Measurements from ENCODE around the gene NELFE. TPM values are rescaled to one million over a fixed set of nuclear protein-coding genes. Genes with fewer than 3 reads are reported as not detected.

Gene NELFE
- total RNA-seq, 2 experiments from 2014 or later: 61.3 to 62.5 TPM

DNA sequence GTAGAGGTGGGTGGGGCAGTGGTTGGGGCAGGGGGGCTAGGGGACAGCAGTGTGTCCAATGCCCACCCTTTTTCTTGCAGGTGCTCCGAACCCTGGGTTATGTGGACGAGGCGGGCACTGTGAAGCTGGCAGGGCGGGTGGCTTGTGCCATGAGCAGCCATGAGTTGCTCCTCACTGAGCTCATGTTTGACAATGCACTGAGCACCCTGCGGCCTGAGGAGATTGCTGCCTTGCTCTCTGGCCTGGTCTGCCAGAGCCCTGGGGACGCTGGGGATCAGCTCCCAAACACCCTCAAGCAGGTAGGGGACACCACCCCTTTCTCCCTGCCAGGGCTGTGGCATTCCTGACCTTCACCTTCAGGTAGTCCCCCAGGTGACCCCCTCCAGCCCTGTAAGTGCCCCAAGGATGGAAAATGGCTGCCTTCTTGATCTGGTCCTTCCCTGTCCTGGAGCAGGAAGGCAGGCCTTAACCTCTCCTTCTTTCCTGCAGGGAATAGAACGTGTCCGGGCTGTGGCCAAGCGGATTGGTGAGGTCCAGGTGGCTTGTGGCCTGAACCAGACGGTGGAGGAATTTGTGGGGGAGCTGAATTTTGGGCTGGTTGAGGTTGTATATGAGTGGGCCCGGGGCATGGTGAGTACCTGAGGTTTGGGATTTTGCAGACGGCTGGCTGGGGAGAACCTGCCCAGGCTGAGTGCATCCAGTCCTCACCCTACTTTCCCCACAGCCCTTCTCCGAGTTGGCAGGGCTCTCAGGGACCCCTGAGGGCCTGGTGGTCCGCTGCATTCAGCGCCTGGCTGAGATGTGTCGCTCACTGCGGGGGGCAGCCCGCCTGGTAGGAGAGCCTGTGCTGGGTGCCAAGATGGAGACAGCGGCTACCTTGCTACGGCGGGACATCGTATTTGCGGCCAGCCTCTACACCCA, 10.3 kb upstream of the NELFE start:
- POLR2A ChIA-PET: interaction anchor here (1.4 to 7.5 kb wide), 2 partner anchors 11 to 317 kb away, joined by 4 to 91 read pairs; partner anchors contain the start of genes NELFE and SKIC2
- peak overlapping the region; percentile 99 for H3K27ac Mint-ChIP-seq
- peak; percentile 28 for DNase-seq
- no peaks in the 10 kb centered on the region for H3K27me3 Mint-ChIP-seq
- H3K9me3 Mint-ChIP-seq: no peaks in the 10 kb centered on the region
- peaks cover 25% of the 10 kb centered on the region for H3K4me1 Mint-ChIP-seq
- no peak for ATAC-seq (ENCODE audit: low read depth)
- H3K36me3 Mint-ChIP-seq: peaks cover 20% of the 10 kb centered on the region
- H3K4me3 Mint-ChIP-seq: no peak overlapping the region

DNA sequence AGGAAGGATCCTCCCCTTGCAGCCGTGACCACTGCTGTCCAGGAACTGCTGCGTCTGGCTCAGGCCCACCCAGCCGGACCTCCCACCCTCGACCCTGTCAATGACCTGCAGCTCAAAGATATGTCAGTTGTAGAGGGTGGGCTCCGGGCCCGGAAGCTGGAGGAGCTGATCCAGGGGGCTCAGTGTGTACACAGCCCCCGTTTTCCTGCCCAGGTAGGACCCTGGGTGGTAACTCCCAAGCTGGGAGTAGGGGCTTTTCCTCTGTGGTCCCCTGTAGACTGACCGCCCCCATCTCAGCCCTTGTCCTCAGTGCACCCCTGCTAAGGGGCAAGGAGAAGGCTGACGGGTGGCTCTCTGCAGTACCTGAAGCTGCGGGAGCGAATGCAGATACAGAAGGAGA, 9.6 kb upstream of the NELFE start:
- Mint-ChIP-seq H3K9me3 (no peaks in the 10 kb centered on the region), H3K36me3 (peaks cover 24% of the 10 kb centered on the region), H3K27me3 (no peaks in the 10 kb centered on the region), H3K27ac (no peak overlapping the region), H3K4me1 (peaks cover 23% of the 10 kb centered on the region), H3K4me3 (no peak overlapping the region)
- ATAC-seq (ENCODE audit: low read depth) (no peak), DNase-seq (peak; percentile 21)
- POLR2A ChIA-PET: interaction anchor here (7.5 kb wide), 1 partner anchor 10 kb away, joined by 91 read pairs; the partner anchor contains the start of genes NELFE and SKIC2

DNA sequence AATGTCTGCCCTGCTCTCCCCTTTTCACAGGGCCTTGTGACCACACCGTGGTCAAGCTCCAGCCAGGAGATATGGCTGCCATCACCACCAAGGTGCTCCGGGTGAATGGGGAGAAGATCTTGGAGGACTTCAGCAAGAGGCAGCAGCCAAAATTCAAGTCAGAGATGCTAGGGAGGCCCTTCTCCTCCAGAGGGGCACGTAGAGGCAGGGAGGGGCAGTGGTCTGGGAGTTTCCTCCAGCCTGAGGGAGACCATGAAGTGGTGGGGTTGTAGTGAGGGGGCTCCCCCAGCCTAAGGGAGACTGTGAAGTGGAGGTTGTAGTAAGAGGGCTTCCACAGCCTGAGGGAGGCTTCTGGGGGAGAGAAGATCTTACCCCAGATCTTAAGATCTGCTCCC, 9.2 kb upstream of the NELFE start:
- POLR2A ChIA-PET: interaction anchor here (7.5 kb wide), 1 partner anchor 9 kb away, joined by 91 read pairs; the partner anchor contains the start of genes NELFE and SKIC2
- Mint-ChIP-seq H3K27ac (peak overlapping the region; percentile 22), H3K4me3 (no peak overlapping the region), H3K36me3 (peaks cover 28% of the 10 kb centered on the region), H3K9me3 (no peaks in the 10 kb centered on the region), H3K4me1 (peaks cover 19% of the 10 kb centered on the region), H3K27me3 (no peaks in the 10 kb centered on the region)
- no peak for DNase-seq
- ATAC-seq (ENCODE audit: low read depth): no peak

DNA sequence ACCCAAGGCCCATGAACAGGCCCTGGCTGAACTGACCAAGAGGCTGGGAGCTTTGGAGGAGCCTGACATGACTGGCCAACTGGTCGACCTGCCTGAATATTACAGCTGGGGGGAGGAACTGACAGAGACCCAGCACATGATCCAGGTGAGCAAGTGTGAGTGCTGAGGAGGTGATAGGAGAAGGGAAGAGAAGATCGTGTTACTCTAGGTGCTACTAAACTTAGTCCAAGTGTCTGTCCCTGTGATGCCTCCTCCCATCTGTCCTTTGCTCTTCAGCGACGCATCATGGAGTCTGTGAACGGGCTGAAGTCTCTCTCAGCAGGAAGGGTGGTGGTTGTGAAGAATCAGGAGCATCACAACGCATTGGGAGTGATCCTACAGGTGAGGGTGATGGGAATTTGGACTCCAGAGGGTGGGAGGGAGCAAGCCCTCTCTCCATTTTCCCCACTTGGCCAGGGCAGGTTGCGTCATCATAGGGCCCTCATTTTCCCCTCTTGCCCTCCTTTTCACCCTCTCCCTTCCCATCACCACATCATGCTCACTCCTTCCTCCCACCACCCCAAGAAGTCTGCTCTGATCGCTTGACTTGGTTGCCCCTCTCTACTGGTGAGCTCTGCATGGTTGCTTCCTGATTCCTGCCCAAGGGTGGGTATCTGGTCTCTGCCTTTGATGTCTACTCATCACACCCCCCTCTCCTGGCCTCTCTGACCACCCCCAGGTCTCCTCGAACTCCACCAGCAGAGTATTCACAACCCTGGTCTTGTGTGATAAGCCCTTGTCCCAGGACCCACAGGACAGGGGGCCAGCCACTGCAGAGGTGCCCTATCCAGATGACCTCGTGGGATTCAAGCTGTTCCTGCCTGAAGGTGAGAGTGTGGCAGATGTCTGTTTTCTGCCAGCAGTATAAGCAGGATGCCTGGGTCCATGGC, 8.5 kb upstream of the NELFE start:
- no peaks in the 10 kb centered on the region for H3K27me3 Mint-ChIP-seq
- peaks cover 28% of the 10 kb centered on the region for H3K36me3 Mint-ChIP-seq
- peak overlapping the region; percentile 22 for H3K27ac Mint-ChIP-seq
- DNase-seq (no peak), ATAC-seq (ENCODE audit: low read depth) (no peak)
- no peaks in the 10 kb centered on the region for H3K9me3 Mint-ChIP-seq
- peaks cover 17% of the 10 kb centered on the region for H3K4me1 Mint-ChIP-seq
- H3K4me3 Mint-ChIP-seq: no peak overlapping the region
- POLR2A ChIA-PET: interaction anchor here (7.5 kb wide), 1 partner anchor 9 kb away, joined by 91 read pairs; the partner anchor contains the start of genes NELFE and SKIC2

- peaks cover 34% of the 10 kb centered on the region for H3K36me3 Mint-ChIP-seq
- no peaks in the 10 kb centered on the region for H3K9me3 Mint-ChIP-seq
- H3K4me1 Mint-ChIP-seq: peaks cover 15% of the 10 kb centered on the region
- POLR2A ChIA-PET: interaction anchor here (7.5 kb wide), 1 partner anchor 8 kb away, joined by 91 read pairs; the partner anchor contains the start of genes NELFE and SKIC2
- no peak for ATAC-seq (ENCODE audit: low read depth)
- no peak overlapping the region for H3K4me3 Mint-ChIP-seq
- no peaks in the 10 kb centered on the region for H3K27me3 Mint-ChIP-seq
- DNase-seq: no peak
- no peak overlapping the region for H3K27ac Mint-ChIP-seq
These were observed 7.7 kb upstream of the NELFE start for GRCh38 chr6:31966506-31966905.

GRCh38 chr6:31965700-31966099, 6.9 kb upstream of the NELFE start:
- H3K27ac Mint-ChIP-seq: no peak overlapping the region
- peaks cover 15% of the 10 kb centered on the region for H3K4me1 Mint-ChIP-seq
- POLR2A ChIA-PET: no interaction called here
- H3K27me3 Mint-ChIP-seq: no peaks in the 10 kb centered on the region
- ATAC-seq (ENCODE audit: low read depth) (no peak), DNase-seq (peak; percentile 28)
- no peak overlapping the region for H3K4me3 Mint-ChIP-seq
- no peaks in the 10 kb centered on the region for H3K9me3 Mint-ChIP-seq
- H3K36me3 Mint-ChIP-seq: peaks cover 36% of the 10 kb centered on the region

DNA sequence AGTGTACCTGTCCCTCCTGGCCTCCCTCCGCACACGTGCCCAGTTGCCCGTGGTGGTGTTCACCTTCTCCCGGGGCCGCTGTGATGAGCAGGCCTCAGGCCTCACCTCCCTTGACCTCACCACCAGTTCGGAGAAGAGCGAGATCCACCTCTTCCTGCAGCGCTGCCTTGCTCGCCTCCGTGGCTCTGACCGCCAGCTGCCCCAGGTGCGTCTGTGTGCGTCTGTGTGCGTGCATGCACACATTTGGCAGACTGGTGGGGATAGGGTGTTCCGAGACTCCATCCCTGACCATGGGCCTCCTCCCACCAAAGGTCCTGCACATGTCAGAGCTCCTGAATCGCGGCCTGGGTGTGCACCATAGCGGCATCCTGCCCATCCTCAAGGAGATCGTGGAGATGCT, 5.2 kb upstream of the NELFE start:
- H3K36me3 Mint-ChIP-seq: peaks cover 27% of the 10 kb centered on the region
- POLR2A ChIA-PET: interaction anchor here (0.6 kb wide), 1 partner anchor 131 kb away, joined by 4 read pairs; no protein-coding TSS in a partner anchor
- H3K4me3 Mint-ChIP-seq: no peak overlapping the region
- DNase-seq (no peak), ATAC-seq (ENCODE audit: low read depth) (no peak)
- peak overlapping the region; percentile 54 for H3K27ac Mint-ChIP-seq
- no peaks in the 10 kb centered on the region for H3K27me3 Mint-ChIP-seq
- H3K4me1 Mint-ChIP-seq: peaks cover 13% of the 10 kb centered on the region
- H3K9me3 Mint-ChIP-seq: no peaks in the 10 kb centered on the region

GRCh38 chr6:31961616-31962015, 2.8 kb upstream of the NELFE start:
- H3K9me3 Mint-ChIP-seq: no peaks in the 10 kb centered on the region
- POLR2A ChIA-PET: interaction anchor here (1.3 kb wide), 1 partner anchor 10 kb away, joined by 5 read pairs; the partner anchor contains the start of gene DXO
- H3K36me3 Mint-ChIP-seq: peaks cover 20% of the 10 kb centered on the region
- no peak overlapping the region for H3K4me3 Mint-ChIP-seq
- H3K27me3 Mint-ChIP-seq: no peaks in the 10 kb centered on the region
- no peak for ATAC-seq (ENCODE audit: low read depth)
- H3K4me1 Mint-ChIP-seq: peaks cover 24% of the 10 kb centered on the region
- H3K27ac Mint-ChIP-seq: peak overlapping the region; percentile 30
- DNase-seq: no peak

- DNase-seq: no peak
- Mint-ChIP-seq H3K4me1 (peaks cover 24% of the 10 kb centered on the region), H3K27ac (peak overlapping the region; percentile 87), H3K27me3 (no peaks in the 10 kb centered on the region), H3K4me3 (peak overlapping the region; percentile 97), H3K9me3 (no peaks in the 10 kb centered on the region), H3K36me3 (peaks cover 27% of the 10 kb centered on the region)
- ATAC-seq (ENCODE audit: low read depth): no peak
- POLR2A ChIA-PET: interaction anchor here (0.8 to 4.5 kb wide), 7 partner anchors 12 to 237 kb away, joined by 3 to 91 read pairs (median 5); partner anchors contain the start of genes CLIC1, DXO, EHMT2 and NEU1
These were observed 395 bp downstream of the NELFE start for GRCh38 chr6:31958412-31958740.

DNA sequence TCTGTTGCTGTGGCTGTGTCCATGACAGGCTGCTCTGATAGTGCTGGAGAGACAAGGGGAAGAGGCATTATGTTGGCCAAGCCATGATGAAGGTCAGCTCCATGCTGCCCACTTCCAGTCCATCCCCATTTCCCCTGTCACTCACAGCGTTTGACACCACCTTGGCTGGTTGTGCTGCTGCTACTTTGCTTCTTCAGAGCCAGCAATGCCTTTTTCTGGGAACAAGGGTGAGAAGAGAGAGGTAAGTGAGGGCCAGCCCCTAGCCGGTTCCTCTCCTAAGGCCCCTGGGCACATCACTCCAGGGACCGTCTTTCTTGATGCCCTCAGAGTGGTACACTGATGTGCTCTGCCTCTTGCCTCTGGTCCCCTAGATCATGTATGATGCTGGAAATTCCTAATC, 2.0 kb downstream of the NELFE start:
- DNase-seq: no peak
- peaks cover 24% of the 10 kb centered on the region for H3K4me1 Mint-ChIP-seq
- no peaks in the 10 kb centered on the region for H3K27me3 Mint-ChIP-seq
- no peak for ATAC-seq (ENCODE audit: low read depth)
- H3K36me3 Mint-ChIP-seq: peaks cover 26% of the 10 kb centered on the region
- no peak overlapping the region for H3K4me3 Mint-ChIP-seq
- H3K9me3 Mint-ChIP-seq: no peaks in the 10 kb centered on the region
- POLR2A ChIA-PET: interaction anchor here (4.5 kb wide), 1 partner anchor 13 kb away, joined by 91 read pairs; the partner anchor contains the start of gene DXO
- H3K27ac Mint-ChIP-seq: no peak overlapping the region

GRCh38 chr6:31954511-31954910, 4.3 kb downstream of the NELFE start:
- H3K27me3 Mint-ChIP-seq: no peaks in the 10 kb centered on the region
- no peak overlapping the region for H3K4me3 Mint-ChIP-seq
- no peak for DNase-seq
- peaks cover 12% of the 10 kb centered on the region for H3K4me1 Mint-ChIP-seq
- peaks cover 21% of the 10 kb centered on the region for H3K36me3 Mint-ChIP-seq
- no peak for ATAC-seq (ENCODE audit: low read depth)
- H3K9me3 Mint-ChIP-seq: no peaks in the 10 kb centered on the region
- no peak overlapping the region for H3K27ac Mint-ChIP-seq
- POLR2A ChIA-PET: no interaction called here

GRCh38 chr6:31952890-31953289, 5.9 kb downstream of the NELFE start:
- Mint-ChIP-seq H3K9me3 (no peaks in the 10 kb centered on the region), H3K27me3 (no peaks in the 10 kb centered on the region), H3K36me3 (peaks cover 21% of the 10 kb centered on the region), H3K4me1 (peaks cover 8% of the 10 kb centered on the region), H3K27ac (peak overlapping the region; percentile 4), H3K4me3 (no peak overlapping the region)
- DNase-seq (no peak), ATAC-seq (ENCODE audit: low read depth) (no peak)
- POLR2A ChIA-PET: interaction anchor here (1.3 to 1.7 kb wide), 2 partner anchors 17 to 19 kb away, joined by 3 to 9 read pairs; partner anchors contain the start of gene DXO
